ENCODE measurements around the gene ZNF697.
"Not testable (repeated sequence)": the region's sequence is repeated elsewhere in the genome, so short reads cannot be mapped to it uniquely, and the experiment has no call there.

The ZNF697 gene

DNA sequence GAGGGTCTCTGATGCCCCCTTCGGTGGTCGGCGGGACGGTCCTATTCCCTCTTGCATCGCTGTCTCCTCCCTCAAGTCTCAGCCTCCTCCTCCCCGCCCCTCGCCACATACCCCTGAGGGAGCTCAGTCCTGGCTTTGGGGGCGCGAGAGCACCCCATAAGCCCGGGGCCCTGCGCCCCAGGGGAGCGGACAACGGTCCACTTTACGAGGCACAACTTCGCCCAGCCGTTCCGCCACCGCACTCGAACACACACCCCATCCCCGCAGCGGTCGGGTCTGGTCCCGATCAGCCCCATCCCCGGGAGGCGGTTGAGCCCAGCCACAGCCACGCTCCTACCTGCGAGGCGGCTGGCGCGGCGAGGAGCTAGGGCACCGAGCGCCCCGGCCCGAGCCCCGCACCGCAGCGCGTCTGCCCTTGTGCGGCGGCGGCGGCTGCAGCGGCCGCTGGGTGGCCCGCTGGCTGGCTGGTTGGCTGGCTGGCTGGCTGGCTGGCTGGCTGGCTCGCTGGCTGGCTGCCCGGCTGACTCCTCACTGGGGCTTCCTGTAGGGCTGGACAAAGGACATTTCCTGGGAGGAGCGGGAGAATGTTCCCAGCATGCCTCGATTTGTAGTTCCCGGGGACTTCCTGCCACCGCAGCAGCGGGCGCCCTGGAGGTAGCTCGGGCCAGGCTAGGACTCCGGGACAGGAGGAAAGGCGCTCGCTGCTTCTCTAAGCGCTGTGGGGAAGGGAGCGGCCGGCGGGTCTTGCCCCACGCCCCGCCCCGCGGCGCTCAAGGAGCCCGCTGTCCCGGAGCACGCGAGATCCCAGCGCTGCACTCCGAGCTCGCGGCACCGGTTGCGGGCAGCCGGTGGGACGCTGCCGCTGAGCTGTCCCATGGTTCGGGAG, at the start of gene ZNF697:
TSS of gene ZNF697 (minus strand) at position 533 of the 886 bp plus-strand sequence. CDS start 22,166 bp downstream, outside the sequence.
- peak; percentile 49 to 81 for DNase-seq

DNA sequence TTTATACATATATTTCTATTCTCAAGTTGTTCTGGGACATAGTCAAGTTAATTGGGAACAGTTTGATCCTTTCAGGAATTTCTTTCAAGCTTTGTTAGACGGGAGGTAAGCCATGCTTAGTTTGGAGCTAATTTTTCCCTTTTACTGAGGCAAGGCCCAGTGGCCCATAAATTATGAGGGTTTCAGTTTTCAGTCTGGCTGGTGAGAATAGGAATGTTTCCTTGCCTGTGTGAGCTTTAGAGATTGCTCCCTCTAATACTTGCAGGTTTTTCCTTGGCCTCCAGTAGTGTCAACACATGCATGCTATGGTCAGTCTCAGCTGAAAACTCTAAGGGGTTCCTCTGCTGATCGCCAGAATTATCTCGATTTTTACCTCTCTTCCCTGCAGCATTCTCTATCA, 49.5 kb upstream of the ZNF697 start:
- no peak for DNase-seq

DNA sequence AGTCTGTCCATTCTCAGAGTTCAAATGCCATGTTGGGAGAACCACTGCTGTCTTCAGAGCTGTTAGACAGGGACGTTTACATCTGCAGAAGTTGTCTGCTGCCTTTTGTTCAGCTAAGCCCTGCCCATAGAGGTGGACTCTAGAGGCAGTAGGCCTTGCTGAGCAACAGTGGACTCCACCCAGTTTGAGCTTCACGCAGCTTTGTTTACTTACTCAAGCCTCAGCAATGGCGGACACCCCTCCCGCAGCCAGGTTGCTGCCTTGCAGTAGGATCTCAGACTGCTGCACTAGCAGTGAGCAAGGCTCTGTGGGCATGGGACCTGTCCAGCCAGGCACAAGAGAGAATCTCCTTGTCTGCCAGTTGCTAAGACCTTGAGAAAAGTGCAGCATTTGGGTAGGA, 48.8 kb upstream of the ZNF697 start:
- DNase-seq, result not testable (repeated sequence)

DNA sequence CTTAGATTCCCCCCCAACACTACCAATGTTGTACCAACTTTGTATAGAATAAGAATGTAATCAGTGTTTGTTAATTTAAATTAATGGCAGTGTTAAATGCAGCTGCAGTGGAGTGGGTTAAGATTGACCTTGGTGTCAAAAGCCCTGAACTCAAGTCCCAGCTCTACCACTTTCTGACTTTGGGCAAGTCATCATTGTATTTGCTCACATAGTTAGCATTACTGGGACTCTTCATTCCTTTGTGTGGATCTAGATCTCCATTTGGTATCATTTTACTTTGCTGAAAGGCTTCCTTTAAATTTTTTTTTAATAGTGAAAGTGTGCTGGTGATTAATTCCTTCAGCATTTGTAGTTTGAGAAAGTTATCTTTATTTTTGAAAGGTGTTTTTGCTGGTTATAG, 41.4 kb upstream of the ZNF697 start:
- DNase-seq, result no peak

DNA sequence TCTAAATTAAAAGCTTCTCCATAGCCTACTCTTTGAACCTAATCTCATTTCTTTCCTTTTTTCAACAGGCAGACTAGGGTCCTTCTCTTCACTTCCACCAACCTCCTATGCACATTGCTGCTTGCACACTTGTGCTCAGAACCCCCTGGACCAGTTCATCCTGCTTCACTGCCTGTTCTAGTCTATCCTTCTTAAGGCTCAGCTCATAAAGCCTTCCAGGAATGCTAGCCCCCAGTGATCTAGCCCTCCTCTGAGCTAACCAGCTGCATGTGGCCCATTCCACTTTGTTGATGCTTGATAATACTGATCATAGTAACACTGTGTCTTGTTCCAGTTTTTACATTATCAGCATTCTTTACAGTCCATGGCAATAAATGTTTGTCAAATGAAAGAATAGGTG, 40.7 kb upstream of the ZNF697 start:
- no peak for DNase-seq

DNA sequence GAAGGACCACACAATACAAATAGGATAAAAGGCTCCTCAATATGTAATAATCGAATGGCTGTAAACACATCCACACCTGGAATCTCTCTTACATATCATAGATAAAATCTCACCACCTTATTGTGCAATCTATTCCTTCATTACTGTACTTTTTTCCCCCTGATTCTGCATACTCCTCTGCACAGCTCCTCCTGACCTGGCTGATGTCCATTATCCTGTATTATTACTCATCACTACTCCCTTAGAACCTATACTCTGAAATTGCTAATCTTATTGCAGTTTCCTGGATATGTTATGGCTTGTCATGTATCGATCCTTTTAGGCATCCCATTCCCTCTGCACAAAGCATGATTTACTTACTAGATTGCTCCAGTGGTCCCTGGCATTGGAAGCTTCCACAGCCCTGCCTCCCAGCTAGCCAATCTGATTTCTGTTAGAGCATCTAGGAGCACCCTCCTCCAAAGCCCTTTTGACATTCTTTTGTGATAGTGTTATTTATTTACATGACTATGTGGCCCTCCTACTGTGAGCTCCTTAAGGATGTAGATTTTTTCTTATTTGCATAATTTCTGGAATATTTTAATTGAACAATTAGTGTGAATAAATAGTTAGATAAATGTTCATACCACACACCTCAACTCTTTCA, 39.5 kb upstream of the ZNF697 start:
- DNase-seq, result no peak

DNA sequence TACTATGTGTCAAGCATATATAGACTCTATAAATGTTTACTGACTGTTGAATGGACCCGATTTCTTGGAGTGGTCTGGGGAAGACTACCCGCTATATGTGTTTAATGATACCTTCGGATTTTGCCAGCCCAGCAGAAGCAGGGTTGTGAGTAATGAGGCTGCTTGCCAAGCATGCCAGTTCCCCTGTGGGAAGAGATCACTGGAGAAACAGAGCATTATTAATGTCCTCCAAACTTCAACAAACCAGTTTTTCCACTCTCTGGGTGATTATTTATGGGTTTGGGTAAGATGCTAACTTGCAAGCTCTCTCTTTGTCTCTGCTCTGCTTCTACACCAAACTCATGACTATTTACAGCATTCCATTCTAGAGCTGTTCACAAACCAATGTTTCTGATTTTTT, 38.6 kb upstream of the ZNF697 start:
- DNase-seq, result no peak

DNA sequence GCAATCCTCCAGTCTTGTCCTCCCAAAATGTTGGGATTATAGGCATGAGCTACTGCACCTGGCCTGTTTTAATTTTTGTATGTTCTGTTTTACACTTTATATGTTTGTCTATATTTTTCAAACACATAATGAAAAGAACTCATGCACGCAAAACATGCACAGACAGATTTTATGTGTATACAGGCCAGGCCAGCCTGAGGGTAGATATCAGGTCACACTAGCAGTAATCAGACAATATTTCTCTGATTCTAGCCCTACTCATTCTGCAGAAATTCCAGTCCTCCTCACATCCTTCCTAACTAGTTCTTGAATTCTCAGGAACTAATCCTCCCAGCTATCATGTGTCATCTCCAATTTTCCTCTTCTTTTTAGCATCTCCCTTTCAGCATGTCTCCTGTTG, 35.8 kb upstream of the ZNF697 start:
- DNase-seq, result no peak

DNA sequence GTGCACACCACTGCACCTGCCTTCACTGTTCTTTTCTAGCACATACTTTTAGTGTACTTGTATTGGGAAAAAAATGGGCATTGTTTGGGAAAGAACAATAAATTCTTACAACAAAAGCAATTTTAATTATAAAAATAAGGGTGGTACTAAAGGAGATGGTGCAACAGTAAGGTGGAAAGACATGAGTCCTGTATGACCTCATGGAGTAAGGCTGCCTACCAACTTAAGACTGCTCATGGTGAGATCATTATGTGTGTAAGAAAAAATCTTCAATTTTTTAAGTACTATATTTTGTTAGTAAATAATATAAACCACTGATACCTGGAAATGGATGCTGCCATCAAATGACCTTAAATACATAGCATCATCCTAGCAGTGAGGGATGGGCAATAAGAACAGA, 34.1 kb upstream of the ZNF697 start:
- no peak for DNase-seq

DNA sequence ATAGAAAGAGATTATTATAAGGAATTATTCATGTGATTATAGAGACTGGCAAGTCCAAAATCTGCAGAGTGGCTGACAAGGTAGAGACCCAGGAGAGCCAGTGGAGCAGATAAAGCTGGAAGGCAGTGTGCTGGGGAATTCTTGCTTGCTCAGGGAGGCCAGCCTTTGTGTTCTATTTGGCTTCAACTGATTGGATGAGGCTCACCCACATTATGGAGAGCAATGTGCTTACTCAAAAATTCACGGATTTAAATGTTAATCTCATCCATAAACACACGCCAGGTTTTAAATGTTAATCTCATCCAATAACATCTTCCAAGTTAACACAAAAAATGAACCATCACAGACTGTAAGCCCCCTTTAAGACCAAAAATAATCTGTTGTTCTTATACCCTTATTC, 33.5 kb upstream of the ZNF697 start:
- DNase-seq, result no peak

DNA sequence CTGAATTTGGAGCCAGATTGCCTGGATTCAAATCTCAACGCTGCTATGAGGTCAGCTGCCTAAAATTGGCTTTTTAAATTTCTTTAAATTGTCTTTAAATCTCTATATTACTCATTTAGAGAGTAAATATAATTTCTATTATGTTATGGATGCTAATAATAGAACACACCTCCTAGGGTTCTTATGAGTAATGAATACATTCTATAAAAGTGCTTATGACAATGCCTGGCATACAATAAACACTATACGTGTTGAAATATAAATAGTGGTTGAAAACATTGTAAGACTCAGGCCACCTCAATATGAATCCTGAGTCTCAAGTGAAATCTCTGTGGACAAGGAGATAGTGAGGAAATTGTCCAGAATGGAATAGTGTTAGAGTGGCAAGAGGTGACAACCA, 32.7 kb upstream of the ZNF697 start:
- DNase-seq, result no peak

DNA sequence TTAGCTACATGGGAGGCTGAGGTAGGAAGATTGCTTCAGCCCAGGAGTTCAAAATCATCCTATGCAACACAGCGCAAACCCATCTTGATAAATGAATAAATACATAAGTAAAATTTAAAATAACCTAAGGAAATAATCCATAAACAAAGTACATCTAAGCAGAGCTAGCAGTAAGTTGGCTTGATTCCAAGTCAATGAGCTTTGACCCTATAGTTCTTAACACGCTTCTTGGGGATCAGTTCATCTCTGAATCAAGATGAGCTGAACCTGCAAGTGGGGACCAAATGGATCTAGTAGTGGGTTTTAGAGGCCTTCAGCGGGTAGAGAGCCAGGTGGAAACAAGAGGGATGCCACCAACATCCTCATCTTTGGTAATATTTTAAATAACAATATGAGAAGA, 32.1 kb upstream of the ZNF697 start:
- no peak for DNase-seq

DNA sequence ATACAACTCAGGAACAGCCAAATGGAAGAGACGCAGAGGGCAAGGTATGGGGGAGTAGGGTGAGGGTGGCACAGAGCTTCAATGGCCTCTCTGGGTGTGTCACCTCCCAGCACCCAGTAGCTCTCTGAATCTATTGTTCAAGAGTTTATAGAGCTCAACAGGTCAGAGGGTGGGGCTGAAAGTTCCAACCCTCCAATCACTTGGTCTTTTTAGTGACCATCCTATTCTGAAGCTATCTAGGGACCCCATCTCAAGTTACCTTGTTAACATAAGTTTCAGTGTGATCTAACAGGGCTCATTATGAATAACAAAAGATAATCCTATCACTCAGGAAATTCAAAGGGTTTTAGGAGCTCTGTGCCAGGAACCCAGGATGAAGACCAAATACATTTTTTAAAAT, 31.2 kb upstream of the ZNF697 start:
- no peak for DNase-seq

DNA sequence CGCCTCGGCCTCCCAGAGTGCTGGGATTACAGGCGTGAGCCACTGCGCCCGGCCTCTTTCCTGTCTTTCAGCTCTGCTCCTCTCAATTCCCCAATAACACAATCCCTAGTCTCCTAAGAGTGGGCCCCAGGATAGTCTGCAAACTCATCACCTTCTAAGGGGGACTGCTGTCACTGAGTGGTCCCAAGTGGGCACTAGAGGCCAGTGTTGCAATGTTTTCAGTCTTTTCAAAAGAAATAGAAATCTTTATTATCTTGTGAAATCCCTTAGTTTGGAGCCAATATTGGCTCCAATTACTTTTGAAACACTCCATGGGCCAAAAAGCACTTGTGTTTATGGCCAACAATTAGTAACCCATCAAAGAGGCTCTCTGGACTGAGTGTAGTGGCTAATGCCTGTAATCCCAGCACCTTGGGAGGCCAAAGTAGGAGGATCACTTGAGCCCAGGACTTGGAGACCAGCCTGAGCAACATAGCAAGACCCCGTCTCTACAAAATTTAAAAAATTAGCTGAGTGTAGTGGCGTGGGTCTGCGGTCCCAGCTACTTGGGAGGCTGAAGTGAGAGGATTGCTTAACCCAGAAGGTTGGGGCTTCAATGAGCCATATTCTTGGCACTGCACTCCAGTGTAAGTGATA, 28.6 kb upstream of the ZNF697 start:
- no peak for DNase-seq

DNA sequence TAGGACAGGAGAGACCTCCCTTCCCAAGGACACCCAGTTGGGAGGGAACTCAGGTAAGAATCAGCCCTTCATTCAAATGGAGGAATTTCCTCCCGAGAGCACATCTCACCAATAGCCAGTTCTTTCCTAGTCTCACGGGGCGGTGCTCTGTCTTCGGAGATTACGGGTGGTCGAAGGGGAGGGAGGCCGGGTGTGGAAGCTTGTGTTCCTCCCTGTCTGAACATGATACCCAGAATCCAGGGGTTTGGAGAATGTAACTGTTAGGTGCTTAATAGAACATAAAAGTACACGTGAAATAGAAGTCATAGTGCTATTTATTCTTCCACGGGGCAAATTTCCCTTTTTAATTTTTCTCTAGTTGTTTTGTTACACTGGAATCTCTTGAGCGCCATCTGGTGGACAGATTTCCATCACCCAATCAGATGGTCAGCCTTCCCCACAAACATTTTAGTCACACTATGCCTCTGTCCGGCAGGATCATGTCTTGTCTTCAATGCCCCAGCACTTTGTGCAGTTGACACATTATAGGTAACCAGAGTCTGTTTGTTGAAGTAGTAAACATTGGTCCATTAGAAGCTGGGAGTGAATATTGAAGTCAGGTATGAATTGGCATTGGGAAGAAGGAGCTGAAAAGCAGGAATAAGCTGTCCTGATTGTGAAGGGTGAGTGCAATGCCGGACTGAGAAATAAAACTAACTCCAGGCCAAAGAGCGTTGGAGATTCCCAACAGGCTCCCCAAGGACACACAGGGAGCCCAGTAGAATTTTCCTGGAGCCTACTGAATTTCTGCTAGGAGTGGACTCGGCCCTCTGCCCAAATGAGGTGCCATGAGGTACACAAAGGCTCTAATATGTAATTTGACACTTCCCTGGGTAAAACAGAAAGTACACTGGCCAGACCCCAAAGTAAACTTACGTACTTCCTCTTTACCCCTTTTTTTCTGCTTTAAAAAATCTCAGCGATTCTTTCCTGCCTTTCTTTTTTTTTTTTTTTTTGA, 27.6 kb upstream of the ZNF697 start:
- DNase-seq, result peak; percentile 27 to 39

DNA sequence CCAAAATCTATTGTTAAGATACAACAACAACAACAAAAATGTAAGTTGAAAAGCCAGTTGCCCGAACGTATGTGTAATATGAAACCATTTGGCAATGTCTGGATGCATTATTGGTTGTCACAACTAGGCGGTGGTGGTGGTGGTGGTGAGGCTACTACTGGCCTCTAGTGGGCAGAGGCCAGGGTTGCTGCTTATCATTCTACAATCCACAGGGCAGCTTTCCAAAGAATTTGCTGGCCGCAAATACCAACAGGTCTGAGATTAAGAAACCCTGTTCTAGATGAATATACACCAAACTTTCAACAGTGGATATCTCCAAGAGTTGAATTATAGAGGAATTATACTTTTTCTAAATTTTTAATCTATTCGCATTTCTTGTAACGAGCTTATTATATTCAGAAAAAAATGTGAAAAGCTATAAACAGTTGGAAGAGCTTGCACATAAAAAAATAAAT, 26.8 kb upstream of the ZNF697 start:
- DNase-seq, result peak in 1 of 2 donors; percentile 2

DNA sequence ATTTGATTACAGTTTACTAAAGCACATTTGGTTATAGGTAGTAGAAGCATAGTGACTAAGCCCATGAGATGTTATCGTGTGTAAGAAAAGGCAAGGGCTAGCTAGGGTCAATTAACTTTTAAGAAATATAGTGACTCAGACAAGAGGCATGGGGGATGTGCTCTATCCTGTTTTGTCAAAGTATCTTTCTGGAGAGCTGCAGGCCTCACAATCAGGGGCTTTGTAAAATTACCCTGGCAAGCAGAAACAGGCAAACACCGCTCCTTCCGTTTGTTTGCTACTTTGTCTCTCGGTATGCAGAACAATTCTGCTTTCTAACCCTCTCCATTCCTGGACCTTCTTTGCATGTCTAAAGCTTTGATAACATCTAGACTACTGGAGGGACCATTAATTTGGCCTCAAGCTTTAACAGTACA, 26.1 kb upstream of the ZNF697 start:
- no peak for DNase-seq

DNA sequence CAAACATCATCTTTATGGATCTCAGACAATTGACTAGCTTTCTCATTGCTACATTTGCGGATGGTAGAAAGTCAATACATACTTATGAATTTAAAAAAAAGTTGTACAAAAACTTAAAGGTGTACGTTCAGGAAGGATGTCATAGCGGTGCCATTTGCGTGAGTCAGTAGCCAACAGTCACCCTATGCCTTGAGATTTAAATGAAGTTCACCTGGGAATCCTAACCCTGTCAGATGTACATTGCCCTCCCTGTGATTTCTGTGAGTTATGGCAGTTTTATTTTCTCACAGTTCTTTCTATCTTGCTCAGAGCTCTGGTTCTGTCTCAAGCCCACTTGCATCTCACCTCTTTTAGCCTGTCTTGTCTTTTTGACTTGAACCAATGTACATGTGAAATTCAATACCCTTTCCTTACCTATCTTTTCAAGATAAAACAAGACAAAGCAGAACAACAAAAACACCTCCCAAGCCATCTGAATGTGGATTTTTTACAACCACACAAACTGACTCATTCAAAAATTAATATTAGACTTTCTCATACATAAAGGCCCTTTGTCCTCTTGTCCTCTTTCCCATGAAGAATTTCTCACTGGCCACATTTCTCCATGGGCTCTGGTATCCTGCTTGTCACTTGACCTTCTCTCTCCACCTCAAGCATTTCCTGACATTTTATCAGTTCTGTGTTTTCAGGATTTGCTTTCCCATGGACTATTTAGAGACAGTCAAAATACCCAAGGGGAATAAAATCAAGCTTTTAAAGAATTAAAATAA, 25.3 kb upstream of the ZNF697 start:
- DNase-seq, result no peak

DNA sequence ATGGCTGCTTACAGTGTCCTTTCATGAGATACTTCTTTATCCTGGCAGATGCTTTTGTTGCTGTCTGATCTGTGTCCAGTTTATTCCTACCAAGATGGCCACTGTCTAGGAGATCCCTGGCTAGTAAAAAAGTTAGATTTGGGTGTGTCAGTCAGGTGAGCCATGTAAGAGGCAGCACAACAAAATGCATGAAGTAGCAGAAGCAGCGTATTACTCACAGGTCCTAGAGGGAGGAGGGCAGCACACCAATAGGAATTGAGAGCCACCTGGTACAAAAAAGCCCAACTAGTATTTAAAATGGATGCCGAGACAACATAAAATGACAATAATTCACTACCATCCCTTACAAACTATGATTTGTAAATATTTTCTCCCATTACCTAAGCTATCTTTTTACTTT, 22.8 kb upstream of the ZNF697 start:
- no peak for DNase-seq

DNA sequence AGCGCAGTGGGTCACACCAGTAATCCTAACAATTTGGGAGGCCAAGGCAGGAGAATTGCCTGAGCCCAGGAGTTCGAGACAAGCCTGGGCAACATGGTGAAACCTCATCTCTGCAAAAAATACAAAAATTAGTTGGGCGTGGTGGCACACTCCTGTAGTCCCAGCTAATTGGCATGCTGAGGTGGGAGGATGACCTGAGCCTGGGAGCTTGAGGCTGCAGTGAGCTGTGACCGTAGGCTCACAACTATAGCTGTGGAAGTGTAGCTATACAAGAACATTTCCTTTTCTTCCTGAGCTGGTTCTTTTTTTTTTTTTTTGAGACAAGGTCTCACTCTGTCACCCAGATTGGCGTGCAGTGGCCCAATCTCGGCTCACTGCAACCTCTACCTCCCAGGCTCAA, 19.1 kb upstream of the ZNF697 start:
- no peak for DNase-seq

DNA sequence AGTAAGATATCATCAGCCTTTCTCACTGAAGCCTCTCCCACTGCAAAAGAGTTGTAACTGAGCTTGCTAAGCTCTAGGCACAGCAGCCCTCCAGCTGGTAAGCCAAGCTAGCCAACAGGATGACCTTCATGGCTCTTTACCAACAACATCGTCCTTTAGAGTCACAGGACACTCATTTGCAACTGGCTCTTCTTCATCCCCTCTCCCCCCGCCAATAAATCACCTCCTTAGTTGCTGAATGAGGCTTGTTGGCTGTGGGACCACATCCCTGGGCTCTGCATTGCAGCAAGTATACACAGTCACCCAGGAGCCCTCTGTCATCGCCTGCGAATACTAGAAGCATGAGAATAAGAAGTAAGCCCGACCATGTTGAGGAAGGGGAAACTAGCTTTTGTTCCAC, 16.0 kb upstream of the ZNF697 start:
- DNase-seq, result no peak

DNA sequence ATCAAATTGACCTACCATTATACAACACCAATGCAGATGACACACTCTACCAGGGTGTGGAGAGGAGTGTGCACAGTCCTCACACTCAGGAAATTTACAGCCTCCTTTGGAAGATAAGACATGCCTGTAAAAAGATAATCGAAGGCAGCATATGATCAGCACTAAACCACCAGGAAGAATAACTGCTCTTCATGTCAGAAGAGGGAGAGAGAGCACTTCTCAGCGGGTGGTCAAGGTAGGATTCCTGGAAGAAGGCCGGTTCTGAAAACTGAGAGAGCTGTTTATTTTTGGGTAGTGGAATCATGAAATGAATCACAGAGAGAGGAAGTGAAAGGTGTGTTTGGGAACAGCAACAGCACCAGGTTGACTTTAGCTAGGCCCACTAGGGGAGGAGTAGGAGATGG, 14.0 kb upstream of the ZNF697 start:
- DNase-seq, result no peak
